ENCODE results near the gene CCDC33.

DNA sequence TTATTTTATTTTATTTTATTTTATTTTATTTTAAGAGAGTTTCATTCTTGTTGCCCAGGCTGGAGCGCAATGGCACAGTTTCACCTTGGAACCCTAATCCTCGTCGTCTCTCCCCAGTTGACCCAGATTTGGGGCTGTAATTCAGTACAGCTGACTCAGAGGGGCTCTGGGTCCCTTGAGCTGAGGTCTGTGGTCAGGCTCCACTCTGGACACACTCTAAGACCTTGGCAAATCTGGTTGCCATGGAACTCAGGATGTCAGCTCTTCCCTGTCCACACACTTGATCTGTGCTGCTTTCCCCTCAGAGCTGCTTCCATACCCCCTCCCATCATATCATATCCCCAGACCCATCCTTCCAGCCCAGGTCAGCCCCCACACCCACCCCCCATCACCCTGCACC is 132.0 kb downstream of the CCDC33 start:
- TF ChIP-seq POLR2A (IDR thresholded peaks at IDR 0.05) (no peak), CTCF (IDR thresholded peaks at IDR 0.05) (no peak)
